ENCODE data around the gene LYRM9.

LYRM9 gene

DNA sequence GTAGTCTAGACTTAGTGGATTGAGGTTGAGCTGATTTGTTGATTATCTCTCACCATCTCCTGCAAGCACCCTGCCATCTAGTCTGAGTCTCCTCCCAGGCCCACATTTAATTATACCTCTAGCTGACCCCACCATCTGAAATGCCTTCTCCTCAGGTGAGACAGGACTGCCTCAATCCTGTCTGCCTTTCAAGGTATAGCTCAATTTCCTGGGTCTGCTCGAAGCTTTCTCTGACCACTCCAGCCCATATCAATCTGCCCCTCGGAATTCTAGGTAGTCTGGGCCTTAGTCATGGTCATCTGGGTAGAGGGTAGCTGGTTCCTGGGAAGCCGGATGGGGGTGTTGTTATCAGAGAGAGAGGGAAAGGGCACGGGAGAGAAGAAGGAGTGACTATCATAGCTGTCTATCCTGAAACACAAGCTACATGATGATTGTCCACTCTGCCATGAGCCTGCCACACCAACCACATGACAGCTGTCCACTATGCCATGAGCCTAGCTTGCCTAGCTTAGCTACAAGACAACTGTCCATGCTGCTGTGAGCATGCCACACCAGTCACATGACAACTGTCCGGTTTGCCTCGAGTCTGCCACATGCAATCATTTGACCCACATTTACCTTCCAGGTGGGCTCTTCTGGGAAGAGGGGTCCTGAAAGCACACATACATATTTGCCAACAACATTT lies 34.4 kb downstream of the LYRM9 start:
- no peaks in the 10 kb centered on the region for H3K4me1 ChIP-seq (ENCODE audit: control insufficient read depth in 1 of 2, insufficient read depth in 1 of 2, low read depth in 1 of 2, low read length in 1 of 2)
- no peaks in the 10 kb centered on the region for H3K36me3 ChIP-seq
- no peaks in the 10 kb centered on the region for H3K9me3 ChIP-seq
- H3K27me3 ChIP-seq = no peaks in the 10 kb centered on the region
- H3K4me3 ChIP-seq (ENCODE audit: low read depth in 1 of 2, low read length in 1 of 2) = no peak overlapping the region
- no peak for TF ChIP-seq CTCF (IDR thresholded peaks at IDR 0.05)
- no peak overlapping the region for H3K27ac ChIP-seq

DNA sequence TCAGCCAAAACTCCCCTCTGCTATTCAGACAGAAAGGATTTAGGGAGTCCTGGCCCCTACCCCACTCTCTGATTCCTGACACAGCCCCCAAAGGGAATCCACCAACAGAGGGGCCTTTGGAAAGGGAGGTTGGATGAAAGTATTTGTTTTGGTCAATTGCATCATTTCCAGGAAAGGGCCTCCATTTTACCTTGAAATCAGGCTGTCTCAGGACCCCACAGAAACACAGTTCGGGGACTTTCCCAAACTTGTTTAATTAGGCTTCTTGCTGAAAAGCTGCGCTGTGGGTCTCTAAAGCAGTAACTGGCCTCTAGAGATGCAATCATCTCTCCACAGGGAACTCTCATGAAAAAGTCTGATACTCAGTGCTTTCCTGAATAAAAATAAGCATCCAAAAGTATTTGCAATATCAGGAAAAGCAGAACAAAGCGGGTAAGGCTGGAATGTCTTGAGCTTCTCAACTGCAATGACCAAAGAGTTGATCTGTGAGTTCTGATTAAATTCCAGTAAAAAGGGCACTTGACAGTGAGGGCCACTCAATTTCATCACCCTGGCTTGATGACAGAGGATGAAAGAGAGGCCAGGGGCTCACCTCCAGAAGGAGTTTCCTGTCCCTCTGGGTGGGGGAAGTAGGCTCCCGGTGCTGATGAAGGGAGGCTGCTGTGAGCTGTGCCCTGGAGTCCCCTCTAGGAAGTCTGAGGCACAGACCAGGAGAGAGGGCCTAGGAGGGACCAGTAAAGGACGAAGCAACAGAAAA lies 36.3 kb downstream of the LYRM9 start:
- Histone ChIP-seq H3K4me3 (ENCODE audit: low read depth in 1 of 2, low read length in 1 of 2) (no peak overlapping the region), H3K9me3 (no peaks in the 10 kb centered on the region), H3K27ac (no peak overlapping the region), H3K36me3 (no peaks in the 10 kb centered on the region), H3K4me1 (ENCODE audit: control insufficient read depth in 1 of 2, insufficient read depth in 1 of 2, low read depth in 1 of 2, low read length in 1 of 2) (no peaks in the 10 kb centered on the region), H3K27me3 (no peaks in the 10 kb centered on the region)
- TF ChIP-seq CTCF (IDR thresholded peaks at IDR 0.05) = no peak

DNA sequence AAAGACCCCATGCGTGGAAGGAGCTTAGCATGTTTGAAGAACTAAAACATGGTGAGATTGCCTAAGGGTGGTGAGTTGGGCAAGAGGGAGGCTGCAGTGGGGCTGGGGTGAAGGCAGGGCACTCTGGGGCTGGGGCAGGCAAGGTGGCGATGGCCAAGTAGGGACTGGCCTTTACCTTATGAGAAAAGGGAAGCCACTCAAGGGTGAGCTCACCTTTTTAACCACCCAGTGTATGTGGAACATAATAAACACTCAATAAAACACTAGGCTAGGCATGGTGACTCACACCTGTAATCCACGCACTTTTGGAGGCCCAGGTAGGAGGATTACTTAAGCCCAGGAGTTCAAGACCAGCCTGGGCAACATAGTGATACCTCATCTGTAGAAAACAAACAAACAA lies 37.7 kb downstream of the LYRM9 start:
- Histone ChIP-seq H3K27me3 (no peaks in the 10 kb centered on the region), H3K36me3 (no peaks in the 10 kb centered on the region), H3K27ac (no peak overlapping the region), H3K4me1 (ENCODE audit: control insufficient read depth in 1 of 2, insufficient read depth in 1 of 2, low read depth in 1 of 2, low read length in 1 of 2) (no peaks in the 10 kb centered on the region), H3K4me3 (ENCODE audit: low read depth in 1 of 2, low read length in 1 of 2) (no peak overlapping the region), H3K9me3 (no peaks in the 10 kb centered on the region)
- no peak for TF ChIP-seq CTCF (IDR thresholded peaks at IDR 0.05)

DNA sequence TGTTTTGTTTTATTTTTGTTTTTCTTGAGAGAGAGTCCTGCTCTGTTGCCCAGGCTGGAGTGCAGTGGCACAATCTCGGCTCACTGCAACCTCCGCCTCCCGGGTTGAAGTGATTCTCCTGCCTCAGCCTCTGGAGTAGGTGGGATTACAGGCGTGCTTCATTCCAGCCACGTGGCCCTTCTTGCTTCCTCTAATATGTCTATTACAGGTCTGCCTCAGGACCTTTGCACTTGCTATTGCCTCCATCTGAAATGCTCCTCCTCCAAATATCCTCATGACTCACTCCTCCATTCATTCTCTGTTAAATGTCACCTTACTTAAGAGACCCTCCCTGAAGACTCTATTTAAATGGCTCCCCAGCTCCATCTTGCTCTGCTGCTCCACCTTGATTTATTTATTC lies 39.0 kb downstream of the LYRM9 start:
- Histone ChIP-seq H3K9me3 (no peaks in the 10 kb centered on the region), H3K4me3 (ENCODE audit: low read depth in 1 of 2, low read length in 1 of 2) (no peak overlapping the region), H3K27ac (no peak overlapping the region), H3K36me3 (no peaks in the 10 kb centered on the region), H3K27me3 (no peaks in the 10 kb centered on the region), H3K4me1 (ENCODE audit: control insufficient read depth in 1 of 2, insufficient read depth in 1 of 2, low read depth in 1 of 2, low read length in 1 of 2) (no peaks in the 10 kb centered on the region)
- no peak for TF ChIP-seq CTCF (IDR thresholded peaks at IDR 0.05)

- Histone ChIP-seq H3K4me3 (ENCODE audit: low read depth in 1 of 2, low read length in 1 of 2) (no peak overlapping the region), H3K27me3 (no peaks in the 10 kb centered on the region), H3K9me3 (no peaks in the 10 kb centered on the region), H3K36me3 (no peaks in the 10 kb centered on the region), H3K4me1 (ENCODE audit: control insufficient read depth in 1 of 2, insufficient read depth in 1 of 2, low read depth in 1 of 2, low read length in 1 of 2) (no peaks in the 10 kb centered on the region), H3K27ac (no peak overlapping the region)
- TF ChIP-seq CTCF (IDR thresholded peaks at IDR 0.05) = no peak
Observed at GRCh38 chr17:27853091-27853490, 40.1 kb downstream of the LYRM9 start.
